ENCODE measurements around the gene NFU1. TPM values are rescaled to one million over a fixed set of nuclear protein-coding genes. Genes with fewer than 3 reads are reported as not detected.
A peak's percentile ranks its signal among the peaks of the same experiment; 100 is the strongest.
"Not testable (repeated sequence)": the region's sequence is repeated elsewhere in the genome, so short reads cannot be mapped to it uniquely, and the experiment has no call there.

Gene NFU1
- polyA plus RNA-seq, 1 donor: 52.5 TPM

- no peak for DNase-seq (ENCODE audit: low read depth)
These were observed 13.6 kb upstream of the NFU1 start for GRCh38 chr2:69450735-69451416.

GRCh38 chr2:69449906-69450305 lies 12.7 kb upstream of the NFU1 start:
- no peak for DNase-seq (ENCODE audit: low read depth)

- DNase-seq (ENCODE audit: low read depth): not testable (repeated sequence)
These were observed 6.4 kb upstream of the NFU1 start for GRCh38 chr2:69443673-69444072.

- DNase-seq (ENCODE audit: low read depth): not testable (repeated sequence)
These were observed 2.3 kb upstream of the NFU1 start for GRCh38 chr2:69439499-69439898.

GRCh38 chr2:69438580-69438979 lies 1.3 kb upstream of the NFU1 start:
- DNase-seq (ENCODE audit: low read depth): no peak

GRCh38 chr2:69437751-69438154 lies 518 bp upstream of the NFU1 start:
- DNase-seq (ENCODE audit: low read depth): peak; percentile 13

GRCh38 chr2:69436596-69436937 lies 668 bp downstream of the NFU1 start:
- DNase-seq (ENCODE audit: low read depth): no peak

- DNase-seq (ENCODE audit: low read depth): no peak
These were observed 2.5 kb downstream of the NFU1 start for GRCh38 chr2:69434753-69435152.

- DNase-seq (ENCODE audit: low read depth): no peak
These were observed 7.6 kb downstream of the NFU1 start for GRCh38 chr2:69429491-69430183.

GRCh38 chr2:69428981-69429380 lies 8.3 kb downstream of the NFU1 start:
- no peak for DNase-seq (ENCODE audit: low read depth)

- no peak for DNase-seq (ENCODE audit: low read depth)
These were observed 12.8 kb downstream of the NFU1 start for GRCh38 chr2:69424419-69424818.

- no peak for DNase-seq (ENCODE audit: low read depth)
These were observed 15.0 kb downstream of the NFU1 start for GRCh38 chr2:69422198-69422597.

GRCh38 chr2:69419111-69419510 lies 18.1 kb downstream of the NFU1 start:
- DNase-seq (ENCODE audit: low read depth): not testable (repeated sequence)

GRCh38 chr2:69416147-69416546 lies 21.1 kb downstream of the NFU1 start:
- no peak for DNase-seq (ENCODE audit: low read depth)

GRCh38 chr2:69411120-69411519 lies 26.1 kb downstream of the NFU1 start:
- DNase-seq (ENCODE audit: low read depth): no peak

GRCh38 chr2:69405306-69405705 lies 31.9 kb downstream of the NFU1 start:
- no peak for DNase-seq (ENCODE audit: low read depth)

- no peak for DNase-seq (ENCODE audit: low read depth)
These were observed 37.1 kb downstream of the NFU1 start for GRCh38 chr2:69400121-69400520.

GRCh38 chr2:69397234-69397633 lies 40.0 kb downstream of the NFU1 start:
- no peak for DNase-seq (ENCODE audit: low read depth)

GRCh38 chr2:69395866-69396265 lies 41.4 kb downstream of the NFU1 start:
- DNase-seq (ENCODE audit: low read depth): no peak

GRCh38 chr2:69393963-69394362 lies 43.3 kb downstream of the NFU1 start:
- no peak for DNase-seq (ENCODE audit: low read depth)

GRCh38 chr2:69390471-69390870 lies 46.8 kb downstream of the NFU1 start:
- DNase-seq (ENCODE audit: low read depth): no peak

GRCh38 chr2:69390001-69390400 lies 47.2 kb downstream of the NFU1 start:
- no peak for DNase-seq (ENCODE audit: low read depth)

- DNase-seq (ENCODE audit: low read depth): no peak
These were observed 48.0 kb downstream of the NFU1 start for GRCh38 chr2:69389271-69389670.
